ENCODE data around the gene HOXA5. TPM values are rescaled to one million over a fixed set of nuclear protein-coding genes. Genes with fewer than 3 reads are reported as not detected.

The HOXA5 gene
- total RNA-seq, 1 donor = 3.0 TPM

DNA sequence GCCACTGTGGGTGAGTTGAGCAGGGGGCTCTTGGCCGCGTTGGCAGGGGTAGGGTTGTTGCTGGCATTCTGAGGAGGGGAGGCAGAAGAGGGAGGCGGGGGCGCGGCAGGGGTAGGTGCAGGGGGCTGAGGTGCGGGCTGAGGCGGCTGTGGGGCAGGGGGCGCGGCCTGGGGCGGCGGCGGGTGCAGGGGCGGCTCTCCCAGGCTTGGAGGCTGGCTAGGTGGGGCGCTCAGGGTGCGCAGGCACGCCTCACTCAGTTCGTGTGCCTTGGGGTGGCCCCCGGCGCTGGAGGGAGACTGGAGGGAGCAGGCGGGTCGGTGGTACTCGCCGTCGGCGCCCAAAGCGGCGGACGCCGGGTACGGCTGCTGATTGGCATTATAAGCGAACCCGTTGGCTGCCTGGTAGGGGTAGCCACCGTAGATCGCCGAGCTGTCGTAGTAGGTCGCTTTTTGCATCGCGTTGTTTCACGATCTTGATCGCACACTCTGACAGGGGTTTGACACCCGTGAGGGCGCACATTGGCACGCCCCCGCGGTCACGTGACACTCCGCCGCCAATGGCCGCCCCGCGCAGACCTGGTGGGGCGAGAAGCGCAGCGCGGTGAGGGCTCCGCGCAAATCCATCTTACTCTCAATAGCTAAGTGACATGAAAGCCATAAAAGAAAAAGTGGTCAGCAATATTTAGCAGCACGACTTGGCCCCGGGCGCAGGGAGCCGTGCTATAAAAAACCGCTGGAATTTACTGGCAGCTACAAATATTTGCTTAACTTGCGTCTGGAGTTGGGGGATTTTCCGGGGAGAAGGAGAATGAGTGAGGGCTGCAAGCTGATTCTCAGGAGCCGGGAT is 33.1 kb downstream of the HOXA5 start:
- H3K9me3 ChIP-seq (ENCODE audit: low read depth, low read length) = no peaks in the 10 kb centered on the region
- no peaks in the 10 kb centered on the region for H3K4me1 ChIP-seq (ENCODE audit: insufficient read depth, low read length)
- no peak overlapping the region for H3K4me3 ChIP-seq (ENCODE audit: low read length)

DNA sequence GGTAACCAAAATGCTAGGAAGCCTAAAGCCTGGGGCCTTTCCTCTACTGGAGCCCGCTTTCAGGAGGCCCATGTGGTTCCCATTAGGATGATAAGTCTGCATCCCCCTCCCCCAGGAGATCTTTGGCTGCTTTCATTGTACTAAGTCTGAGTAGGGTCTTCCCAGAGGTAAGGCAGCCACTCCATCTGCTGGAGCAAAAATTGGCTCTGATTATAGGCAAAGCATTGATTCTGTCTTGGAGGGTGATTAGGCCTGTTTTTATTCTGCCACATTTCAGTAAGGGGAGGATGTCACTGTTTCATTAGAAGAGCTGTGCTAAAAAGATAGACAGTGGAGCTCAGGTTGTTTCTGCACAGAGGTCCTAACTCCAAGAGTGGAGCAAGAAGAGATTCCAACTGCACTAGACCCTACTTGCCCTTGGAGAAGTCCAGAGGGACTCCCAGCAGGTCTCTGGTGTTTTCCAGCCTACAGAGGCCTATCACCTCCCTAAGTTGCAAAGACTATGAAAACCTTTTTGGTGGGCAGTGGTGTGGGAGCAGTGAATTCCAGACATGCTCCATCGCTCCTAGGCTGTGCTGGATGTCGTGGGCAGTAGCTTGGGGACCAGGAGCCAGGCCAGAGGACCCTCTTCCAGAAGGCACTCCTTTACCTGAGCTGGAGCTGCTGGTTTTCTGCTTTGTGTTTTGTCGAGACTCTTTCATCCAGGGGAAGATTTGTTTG is 33.9 kb downstream of the HOXA5 start:
- Histone ChIP-seq H3K4me1 (ENCODE audit: insufficient read depth, low read length) (no peaks in the 10 kb centered on the region), H3K4me3 (ENCODE audit: low read length) (no peak overlapping the region), H3K9me3 (ENCODE audit: low read depth, low read length) (no peaks in the 10 kb centered on the region), H3K27me3 (ENCODE audit: insufficient read depth, low read length) (peaks cover 13% of the 10 kb centered on the region)

More for the DNA sequence above, 33.1 kb downstream of the HOXA5 start:
- H3K27me3 ChIP-seq (ENCODE audit: insufficient read depth, low read length) = peaks cover 5% of the 10 kb centered on the region

GRCh38 chr7:27108390-27109127 is 34.9 kb downstream of the HOXA5 start:
- Histone ChIP-seq H3K4me3 (ENCODE audit: low read length) (no peak overlapping the region), H3K4me1 (ENCODE audit: insufficient read depth, low read length) (no peaks in the 10 kb centered on the region), H3K27me3 (ENCODE audit: insufficient read depth, low read length) (peaks cover 23% of the 10 kb centered on the region), H3K9me3 (ENCODE audit: low read depth, low read length) (no peaks in the 10 kb centered on the region)

DNA sequence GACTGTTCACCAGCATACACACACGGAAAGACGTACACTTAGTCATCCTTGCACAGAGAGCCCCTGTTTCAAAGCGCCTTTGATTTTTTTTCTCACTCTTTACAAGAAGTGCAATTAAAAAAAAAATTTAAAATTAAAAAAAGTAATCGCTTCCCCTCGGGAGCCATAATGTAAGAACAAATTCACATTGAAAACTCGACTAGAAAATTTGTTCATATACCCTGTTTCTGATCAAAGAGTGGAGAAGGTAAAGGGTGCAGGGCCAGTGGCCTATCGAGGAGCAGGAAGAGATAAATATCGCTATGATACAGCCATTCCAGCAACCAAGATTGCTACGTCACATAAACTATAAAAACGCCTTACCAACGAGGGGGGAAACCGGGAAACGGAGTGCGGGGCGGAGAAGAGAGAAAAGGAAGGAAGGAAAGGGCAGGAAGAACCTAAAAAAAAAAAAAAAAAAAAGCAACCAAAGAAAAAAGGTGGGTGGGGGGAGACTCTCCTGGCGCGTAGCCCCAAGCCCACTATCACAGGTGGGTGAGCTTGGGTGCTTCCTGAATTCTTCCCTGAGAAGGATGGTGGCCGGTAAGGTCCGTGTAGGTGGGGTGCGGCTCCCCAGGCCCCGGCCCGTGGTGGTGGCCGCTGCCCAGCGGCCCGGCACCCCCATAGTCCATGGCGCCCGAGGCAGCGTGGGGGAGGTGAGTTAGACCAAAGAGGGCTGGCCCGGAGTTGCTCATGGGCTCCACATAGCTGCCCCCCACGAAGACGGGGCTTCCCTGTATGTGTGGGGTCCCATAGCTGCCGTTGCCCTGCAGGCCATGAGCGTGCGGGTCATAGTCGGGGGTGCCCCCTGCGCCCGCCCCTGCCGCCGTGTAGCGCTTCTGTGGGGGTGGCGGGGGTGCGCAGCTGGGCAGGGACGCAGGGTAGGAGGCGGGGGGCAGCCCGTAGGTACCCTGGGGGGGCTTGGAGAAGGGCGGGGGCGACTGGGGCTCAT is 35.8 kb downstream of the HOXA5 start:
- H3K9me3 ChIP-seq (ENCODE audit: low read depth, low read length) = no peaks in the 10 kb centered on the region
- no peak overlapping the region for H3K4me3 ChIP-seq (ENCODE audit: low read length)
- peaks cover 32% of the 10 kb centered on the region for H3K27me3 ChIP-seq (ENCODE audit: insufficient read depth, low read length)
- peaks cover 3% of the 10 kb centered on the region for H3K4me1 ChIP-seq (ENCODE audit: insufficient read depth, low read length)

DNA sequence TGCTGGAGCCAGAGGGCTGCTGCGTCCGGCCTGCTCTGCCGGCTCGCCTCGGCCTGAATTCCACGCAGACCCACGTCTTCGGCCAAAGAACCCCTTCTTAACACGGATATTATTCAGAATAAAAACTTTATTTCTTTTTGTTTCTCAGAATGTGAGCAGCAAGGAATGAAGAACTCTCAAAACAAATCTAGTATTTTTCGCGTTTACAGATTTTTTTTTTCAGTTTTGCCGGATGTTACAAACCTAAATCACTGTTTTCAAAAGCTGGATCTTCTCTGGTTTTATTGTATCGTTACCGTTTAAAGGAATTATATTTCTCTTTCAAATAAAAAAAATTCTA is 36.6 kb downstream of the HOXA5 start:
- Histone ChIP-seq H3K27me3 (ENCODE audit: insufficient read depth, low read length) (peaks cover 38% of the 10 kb centered on the region), H3K4me1 (ENCODE audit: insufficient read depth, low read length) (peaks cover 10% of the 10 kb centered on the region), H3K9me3 (ENCODE audit: low read depth, low read length) (no peaks in the 10 kb centered on the region), H3K4me3 (ENCODE audit: low read length) (no peak overlapping the region)

- Histone ChIP-seq H3K27me3 (ENCODE audit: insufficient read depth, low read length) (peaks cover 44% of the 10 kb centered on the region), H3K4me1 (ENCODE audit: insufficient read depth, low read length) (peaks cover 15% of the 10 kb centered on the region), H3K4me3 (ENCODE audit: low read length) (no peak overlapping the region), H3K9me3 (ENCODE audit: low read depth, low read length) (no peaks in the 10 kb centered on the region)
Observed at GRCh38 chr7:27106181-27106900, 37.1 kb downstream of the HOXA5 start.

GRCh38 chr7:27105301-27106031 is 38.0 kb downstream of the HOXA5 start:
- Histone ChIP-seq H3K4me3 (ENCODE audit: low read length) (no peak overlapping the region), H3K4me1 (ENCODE audit: insufficient read depth, low read length) (peaks cover 15% of the 10 kb centered on the region), H3K27me3 (ENCODE audit: insufficient read depth, low read length) (peaks cover 52% of the 10 kb centered on the region), H3K9me3 (ENCODE audit: low read depth, low read length) (no peaks in the 10 kb centered on the region)

- no peak overlapping the region for H3K4me3 ChIP-seq (ENCODE audit: low read length)
- H3K9me3 ChIP-seq (ENCODE audit: low read depth, low read length) = no peaks in the 10 kb centered on the region
- H3K27me3 ChIP-seq (ENCODE audit: insufficient read depth, low read length) = peaks cover 62% of the 10 kb centered on the region
- H3K4me1 ChIP-seq (ENCODE audit: insufficient read depth, low read length) = peaks cover 15% of the 10 kb centered on the region
Observed at GRCh38 chr7:27104341-27105058, 39.0 kb downstream of the HOXA5 start.

- Histone ChIP-seq H3K4me3 (ENCODE audit: low read length) (no peak overlapping the region), H3K27me3 (ENCODE audit: insufficient read depth, low read length) (peaks cover 70% of the 10 kb centered on the region), H3K4me1 (ENCODE audit: insufficient read depth, low read length) (peaks cover 21% of the 10 kb centered on the region), H3K9me3 (ENCODE audit: low read depth, low read length) (no peaks in the 10 kb centered on the region)
Observed at GRCh38 chr7:27103489-27104226, 39.8 kb downstream of the HOXA5 start.

- Histone ChIP-seq H3K4me3 (ENCODE audit: low read length) (no peak within 1 kb of the TSS), H3K9me3 (ENCODE audit: low read depth, low read length) (no peaks in the 10 kb centered on the region), H3K27me3 (ENCODE audit: insufficient read depth, low read length) (peaks cover 79% of the 10 kb centered on the region), H3K4me1 (ENCODE audit: insufficient read depth, low read length) (peaks cover 29% of the 10 kb centered on the region)
Observed at GRCh38 chr7:27102581-27103442, 40.7 kb downstream of the HOXA5 start, which contains the start of gene HOXA2. TSS of gene HOXA2 (minus strand) at chr7:27102683. CDS start at chr7:27102500, 183 bp downstream.

DNA sequence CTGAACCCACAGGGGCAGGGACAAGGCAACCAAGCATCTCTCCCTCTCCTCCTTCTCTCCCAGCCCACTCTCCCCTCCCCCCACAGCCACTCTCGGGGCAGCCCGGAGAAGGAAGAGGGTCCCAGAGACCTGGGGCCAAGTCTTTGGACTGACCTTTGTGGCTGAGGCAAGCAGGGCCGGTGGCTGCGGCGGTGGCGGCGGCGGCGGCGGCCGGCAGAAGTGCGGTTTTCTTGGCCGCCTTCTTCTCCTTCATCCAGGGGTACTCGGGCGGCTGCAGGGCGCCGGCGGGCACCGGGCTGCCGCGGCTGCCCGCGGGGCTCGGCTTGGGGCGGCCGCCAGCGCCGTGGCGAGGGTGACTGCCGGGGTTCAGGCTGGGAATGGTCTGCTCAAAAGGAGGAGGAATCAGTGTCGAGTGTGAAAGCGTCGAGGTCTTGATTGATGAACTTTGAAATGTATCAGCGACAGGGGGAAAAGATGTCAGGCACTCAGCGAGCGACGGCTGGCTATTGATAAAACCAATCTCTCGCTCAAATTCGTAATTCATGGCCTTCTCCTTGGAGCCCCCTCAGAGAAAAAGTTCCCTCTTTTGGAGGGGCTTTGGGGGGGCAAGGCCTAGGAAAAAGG is 41.4 kb downstream of the HOXA5 start:
- Histone ChIP-seq H3K27me3 (ENCODE audit: insufficient read depth, low read length) (peaks cover 86% of the 10 kb centered on the region), H3K9me3 (ENCODE audit: low read depth, low read length) (no peaks in the 10 kb centered on the region), H3K4me1 (ENCODE audit: insufficient read depth, low read length) (peaks cover 37% of the 10 kb centered on the region), H3K4me3 (ENCODE audit: low read length) (no peak overlapping the region)
